Measurements from ENCODE around the gene MOV10L1.

Gene MOV10L1

GRCh38 chr22:50123119-50123518 is 33.3 kb downstream of the MOV10L1 start:
- no peak overlapping the region for H3K4me3 ChIP-seq (ENCODE audit: low read length in 2 of 2)
- H2BK5ac ChIP-seq (ENCODE audit: low read length): no peak overlapping the region
- H2AFZ ChIP-seq (ENCODE audit: low read length): no peak overlapping the region
- H3K36me3 ChIP-seq (replicated peaks in 1 of 2; ENCODE audit: control insufficient read depth in 2 of 2, insufficient read depth in 2 of 2, low read length in 2 of 2): no peaks in the 10 kb centered on the region
- H4K8ac ChIP-seq (ENCODE audit: low read depth, low read length): no peak overlapping the region
- peaks cover 5 to 13% of the 10 kb centered on the region in 2 donors for H3K9me3 ChIP-seq (replicated peaks in 1 of 2; ENCODE audit: control insufficient read depth in 2 of 2, insufficient read depth in 1 of 2, low read depth in 1 of 2, low read length in 2 of 2)
- H3K27ac ChIP-seq (replicated peaks; ENCODE audit: low read length): no peak overlapping the region
- peaks cover 0 to 32% (median 0%) of the 10 kb centered on the region in 3 experiments for H3K27me3 ChIP-seq (ENCODE audit: control insufficient read depth in 3 of 3, insufficient read depth in 3 of 3, low read depth in 1 of 3, low read length in 3 of 3)
- no peak overlapping the region for H3K23ac ChIP-seq (ENCODE audit: low read depth, low read length, poor library complexity)
- no peak overlapping the region for H2BK12ac ChIP-seq (ENCODE audit: low read length)
- no peak overlapping the region for H2AK5ac ChIP-seq (ENCODE audit: low read depth, low read length)
- no peak overlapping the region for H4K91ac ChIP-seq (ENCODE audit: low read depth, low read length, poor library complexity)
- H3K79me1 ChIP-seq (ENCODE audit: low read depth, low read length): no peaks in the 10 kb centered on the region
- H3K9ac ChIP-seq (ENCODE audit: low read depth, low read length, poor library complexity): no peak overlapping the region
- H3K4me2 ChIP-seq (ENCODE audit: insufficient read depth, low read length, poor library complexity, severe bottlenecking): no peak overlapping the region
- H3K18ac ChIP-seq (ENCODE audit: low read length): no peak overlapping the region
- H3K4ac ChIP-seq (ENCODE audit: low read length): no peak overlapping the region
- H2BK120ac ChIP-seq (ENCODE audit: low read depth, low read length): no peak overlapping the region
- H3K14ac ChIP-seq (ENCODE audit: low read length): no peak overlapping the region
- peaks cover 2 to 3% of the 10 kb centered on the region in 2 donors for H3K4me1 ChIP-seq (ENCODE audit: control insufficient read depth in 2 of 2, insufficient read depth in 1 of 2, low read depth in 1 of 2, low read length in 2 of 2)
- WGBS, 2 donors (ENCODE audit: extremely low coverage in 2 of 2, insufficient read length in 2 of 2, insufficient replicate concordance in 1 of 2): no CpG with 5 or more reads among the region's 4 CpGs
- no peak overlapping the region for H2BK15ac ChIP-seq (ENCODE audit: low read length)
- no peak for DNase-seq (ENCODE audit: low spot score)

DNA sequence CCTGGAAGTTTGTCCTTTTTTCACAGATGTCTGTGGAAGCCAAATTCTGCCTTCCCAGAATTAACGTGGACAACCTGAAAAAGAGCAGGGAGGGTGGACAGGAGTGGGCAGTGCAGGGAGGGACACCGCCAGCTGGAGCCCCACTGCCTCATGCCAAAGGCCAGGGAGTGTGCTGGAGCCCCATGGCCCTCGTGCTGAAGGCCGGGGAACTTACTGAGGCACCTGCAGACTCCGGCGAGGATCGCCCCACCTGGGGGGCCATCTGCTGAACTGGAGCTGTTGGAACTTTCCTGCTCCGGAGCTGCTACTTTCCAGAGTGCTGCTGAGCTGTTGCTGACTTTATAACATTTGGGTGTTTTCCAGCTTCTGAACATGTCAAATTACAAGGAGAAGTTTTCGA is 35.2 kb downstream of the MOV10L1 start:
- Histone ChIP-seq H3K18ac (ENCODE audit: low read length) (no peak overlapping the region), H3K4me2 (ENCODE audit: insufficient read depth, low read length, poor library complexity, severe bottlenecking) (no peak overlapping the region), H2AFZ (ENCODE audit: low read length) (no peak overlapping the region), H3K27ac (replicated peaks; ENCODE audit: low read length) (no peak overlapping the region), H2BK5ac (ENCODE audit: low read length) (no peak overlapping the region), H4K91ac (ENCODE audit: low read depth, low read length, poor library complexity) (no peak overlapping the region), H3K9me3 (replicated peaks in 1 of 2; ENCODE audit: control insufficient read depth in 2 of 2, insufficient read depth in 1 of 2, low read depth in 1 of 2, low read length in 2 of 2) (peaks cover 5 to 13% of the 10 kb centered on the region in 2 donors), H2BK120ac (ENCODE audit: low read depth, low read length) (no peak overlapping the region), H2AK5ac (ENCODE audit: low read depth, low read length) (peak overlapping the region; percentile 81), H3K36me3 (replicated peaks in 1 of 2; ENCODE audit: control insufficient read depth in 2 of 2, insufficient read depth in 2 of 2, low read length in 2 of 2) (no peaks in the 10 kb centered on the region), H3K23ac (ENCODE audit: low read depth, low read length, poor library complexity) (no peak overlapping the region), H3K79me1 (ENCODE audit: low read depth, low read length) (no peaks in the 10 kb centered on the region), H2BK12ac (ENCODE audit: low read length) (no peak overlapping the region), H3K9ac (ENCODE audit: low read depth, low read length, poor library complexity) (no peak overlapping the region), H3K4ac (ENCODE audit: low read length) (no peak overlapping the region), H3K14ac (ENCODE audit: low read length) (no peak overlapping the region), H4K8ac (ENCODE audit: low read depth, low read length) (no peak overlapping the region), H2BK15ac (ENCODE audit: low read length) (no peak overlapping the region), H3K27me3 (ENCODE audit: control insufficient read depth in 3 of 3, insufficient read depth in 3 of 3, low read depth in 1 of 3, low read length in 3 of 3) (peaks cover 0 to 22% (median 0%) of the 10 kb centered on the region in 3 experiments), H3K4me3 (ENCODE audit: low read length in 2 of 2) (no peak overlapping the region), H3K4me1 (ENCODE audit: control insufficient read depth in 2 of 2, insufficient read depth in 1 of 2, low read depth in 1 of 2, low read length in 2 of 2) (peaks cover 2 to 5% of the 10 kb centered on the region in 2 donors)
- no peak for DNase-seq (ENCODE audit: low spot score)
- no CpG with 5 or more reads among the region's 9 CpGs for WGBS, 2 donors (ENCODE audit: extremely low coverage in 2 of 2, insufficient read length in 2 of 2, insufficient replicate concordance in 1 of 2)

- H3K4me3 ChIP-seq (ENCODE audit: low read length in 2 of 2): no peak overlapping the region
- H3K18ac ChIP-seq (ENCODE audit: low read length): no peak overlapping the region
- no peaks in the 10 kb centered on the region for H3K79me1 ChIP-seq (ENCODE audit: low read depth, low read length)
- no peak overlapping the region for H3K4ac ChIP-seq (ENCODE audit: low read length)
- H3K27ac ChIP-seq (replicated peaks; ENCODE audit: low read length): no peak overlapping the region
- H2BK15ac ChIP-seq (ENCODE audit: low read length): no peak overlapping the region
- no peak overlapping the region for H4K8ac ChIP-seq (ENCODE audit: low read depth, low read length)
- no peak for DNase-seq (ENCODE audit: low spot score)
- H4K91ac ChIP-seq (ENCODE audit: low read depth, low read length, poor library complexity): no peak overlapping the region
- peaks cover 2 to 5% of the 10 kb centered on the region in 2 donors for H3K4me1 ChIP-seq (ENCODE audit: control insufficient read depth in 2 of 2, insufficient read depth in 1 of 2, low read depth in 1 of 2, low read length in 2 of 2)
- no peak overlapping the region for H3K23ac ChIP-seq (ENCODE audit: low read depth, low read length, poor library complexity)
- H3K36me3 ChIP-seq (replicated peaks in 1 of 2; ENCODE audit: control insufficient read depth in 2 of 2, insufficient read depth in 2 of 2, low read length in 2 of 2): no peaks in the 10 kb centered on the region
- H2BK120ac ChIP-seq (ENCODE audit: low read depth, low read length): no peak overlapping the region
- H2AK5ac ChIP-seq (ENCODE audit: low read depth, low read length): no peak overlapping the region
- H3K9ac ChIP-seq (ENCODE audit: low read depth, low read length, poor library complexity): no peak overlapping the region
- no peak overlapping the region for H3K4me2 ChIP-seq (ENCODE audit: insufficient read depth, low read length, poor library complexity, severe bottlenecking)
- WGBS, 2 donors (ENCODE audit: extremely low coverage in 2 of 2, insufficient read length in 2 of 2, insufficient replicate concordance in 1 of 2): no CpG with 5 or more reads among the region's 10 CpGs
- H2BK5ac ChIP-seq (ENCODE audit: low read length): no peak overlapping the region
- no peak overlapping the region for H2BK12ac ChIP-seq (ENCODE audit: low read length)
- peaks cover 6 to 8% of the 10 kb centered on the region in 2 donors for H3K9me3 ChIP-seq (replicated peaks in 1 of 2; ENCODE audit: control insufficient read depth in 2 of 2, insufficient read depth in 1 of 2, low read depth in 1 of 2, low read length in 2 of 2)
- peaks cover 0 to 14% (median 0%) of the 10 kb centered on the region in 3 experiments for H3K27me3 ChIP-seq (ENCODE audit: control insufficient read depth in 3 of 3, insufficient read depth in 3 of 3, low read depth in 1 of 3, low read length in 3 of 3)
- no peak overlapping the region for H3K14ac ChIP-seq (ENCODE audit: low read length)
- peak overlapping the region; percentile 9 for H2AFZ ChIP-seq (ENCODE audit: low read length)
These were observed 39.4 kb downstream of the MOV10L1 start for GRCh38 chr22:50129121-50129736.

GRCh38 chr22:50131894-50132293 is 42.1 kb downstream of the MOV10L1 start:
- Histone ChIP-seq H3K14ac (ENCODE audit: low read length) (no peak overlapping the region), H3K9ac (ENCODE audit: low read depth, low read length, poor library complexity) (no peak overlapping the region), H3K9me3 (replicated peaks in 1 of 2; ENCODE audit: control insufficient read depth in 2 of 2, insufficient read depth in 1 of 2, low read depth in 1 of 2, low read length in 2 of 2) (peaks cover 5 to 6% of the 10 kb centered on the region in 2 donors), H3K23ac (ENCODE audit: low read depth, low read length, poor library complexity) (no peak overlapping the region), H3K27me3 (ENCODE audit: control insufficient read depth in 3 of 3, insufficient read depth in 3 of 3, low read depth in 1 of 3, low read length in 3 of 3) (peaks cover 0 to 10% (median 0%) of the 10 kb centered on the region in 3 experiments), H2BK120ac (ENCODE audit: low read depth, low read length) (no peak overlapping the region), H3K4ac (ENCODE audit: low read length) (no peak overlapping the region), H3K4me3 (ENCODE audit: low read length in 2 of 2) (peak overlapping the region in 1 of 2 donors; percentile 4), H4K91ac (ENCODE audit: low read depth, low read length, poor library complexity) (no peak overlapping the region), H3K79me1 (ENCODE audit: low read depth, low read length) (no peaks in the 10 kb centered on the region), H3K18ac (ENCODE audit: low read length) (no peak overlapping the region), H2BK12ac (ENCODE audit: low read length) (no peak overlapping the region), H3K4me1 (ENCODE audit: control insufficient read depth in 2 of 2, insufficient read depth in 1 of 2, low read depth in 1 of 2, low read length in 2 of 2) (peaks cover 2 to 5% of the 10 kb centered on the region in 2 donors), H4K8ac (ENCODE audit: low read depth, low read length) (no peak overlapping the region), H3K36me3 (replicated peaks in 1 of 2; ENCODE audit: control insufficient read depth in 2 of 2, insufficient read depth in 2 of 2, low read length in 2 of 2) (no peaks in the 10 kb centered on the region), H2AFZ (ENCODE audit: low read length) (no peak overlapping the region), H2BK15ac (ENCODE audit: low read length) (no peak overlapping the region), H3K27ac (replicated peaks; ENCODE audit: low read length) (no peak overlapping the region), H2BK5ac (ENCODE audit: low read length) (no peak overlapping the region), H2AK5ac (ENCODE audit: low read depth, low read length) (no peak overlapping the region), H3K4me2 (ENCODE audit: insufficient read depth, low read length, poor library complexity, severe bottlenecking) (no peak overlapping the region)
- WGBS, 2 donors (ENCODE audit: extremely low coverage in 2 of 2, insufficient read length in 2 of 2, insufficient replicate concordance in 1 of 2): no CpG with 5 or more reads among the region's 4 CpGs
- DNase-seq (ENCODE audit: low spot score): no peak
